GM21423 (cell line): ENCODE data around the gene TMEM244.
"Not testable (repeated sequence)": the region's sequence is repeated elsewhere in the genome, so short reads cannot be mapped to it uniquely, and the experiment has no call there.

Experiments used
- ATAC-seq: cut with Tn5 transposase; IDR thresholded peaks from one replicate; pipeline ENCODE4 v1.9.1; 2021; ENCODE audit warnings: mild to moderate bottlenecking, moderate library complexity; ENCODE audit not compliant: unreplicated experiment

Gene TMEM244

GRCh38 chr6:129860908-129861665 lies at the start of gene TMEM244:
Gene TMEM244 (minus strand): TSS chr6:129861315. CDS start chr6:129861188, 127 bp downstream.
- no peak for ATAC-seq

- peak; percentile 80 for ATAC-seq
Observed at GRCh38 chr6:129908858-129909257, 47.7 kb upstream of the TMEM244 start.

- no peak for ATAC-seq
Observed at GRCh38 chr6:129908356-129908755, 47.2 kb upstream of the TMEM244 start.

- ATAC-seq = no peak
Observed at GRCh38 chr6:129906515-129907077, 45.5 kb upstream of the TMEM244 start.

- ATAC-seq = no peak
Observed at GRCh38 chr6:129903082-129903481, 42.0 kb upstream of the TMEM244 start.

- ATAC-seq = no peak
Observed at GRCh38 chr6:129902681-129903080, 41.6 kb upstream of the TMEM244 start.

GRCh38 chr6:129901910-129902309 lies 40.8 kb upstream of the TMEM244 start:
- ATAC-seq = peak; percentile 65

- ATAC-seq = peak; percentile 51
Observed at GRCh38 chr6:129895692-129896091, 34.6 kb upstream of the TMEM244 start.

- ATAC-seq = no peak
Observed at GRCh38 chr6:129894921-129895320, 33.8 kb upstream of the TMEM244 start.

- no peak for ATAC-seq
Observed at GRCh38 chr6:129893640-129894039, 32.5 kb upstream of the TMEM244 start.

- ATAC-seq = no peak
Observed at GRCh38 chr6:129890701-129891100, 29.6 kb upstream of the TMEM244 start.

- no peak for ATAC-seq
Observed at GRCh38 chr6:129890164-129890563, 29.0 kb upstream of the TMEM244 start.

- no peak for ATAC-seq
Observed at GRCh38 chr6:129889580-129889979, 28.5 kb upstream of the TMEM244 start.

- ATAC-seq = no peak
Observed at GRCh38 chr6:129886401-129887155, 25.5 kb upstream of the TMEM244 start.

GRCh38 chr6:129884211-129884610 lies 23.1 kb upstream of the TMEM244 start:
- no peak for ATAC-seq

GRCh38 chr6:129882510-129883023 lies 21.5 kb upstream of the TMEM244 start:
- peak; percentile 87 for ATAC-seq

- ATAC-seq = not testable (repeated sequence)
Observed at GRCh38 chr6:129877894-129878293, 16.8 kb upstream of the TMEM244 start.

- peak; percentile 92 for ATAC-seq
Observed at GRCh38 chr6:129875610-129876520, 14.8 kb upstream of the TMEM244 start.

GRCh38 chr6:129874837-129875236 lies 13.7 kb upstream of the TMEM244 start:
- ATAC-seq = no peak

GRCh38 chr6:129872586-129872985 lies 11.5 kb upstream of the TMEM244 start:
- no peak for ATAC-seq

GRCh38 chr6:129871221-129871620 lies 10.1 kb upstream of the TMEM244 start:
- ATAC-seq = no peak
